IMR-90 (cell line): ENCODE measurements around the gene ST6GALNAC3. TPM values are rescaled to one million over a fixed set of nuclear protein-coding genes. Genes with fewer than 3 reads are reported as not detected.

Source experiments
- ATAC-seq: fragments of 200-7000 bp; cut with Tn5 transposase; 2 replicates; pipeline ENCODE4 v1.9.1; 2020; ENCODE audit warnings: low read depth, mild to moderate bottlenecking, moderate library complexity
- BruUV-seq: library from RNA; stranded (reverse); fragments of 400-500 nt; replicated peaks from 2 replicates; lab custom pipeline; 2021; lab: Mats Ljungman, UMichigan
- CTCF ChIA-PET: fragments of 300-600 bp; formaldehyde crosslinking; extraction: SDS; loops from one replicate; lab custom pipeline; 2021; ENCODE audit warnings: antibody characterized with exemption; lab: Yijun Ruan, JAX
- POLR2A ChIA-PET: fragments of 300-600 bp; sonication (Branson Sonifier 250); formaldehyde crosslinking; loops from one replicate; lab custom pipeline; 2022; ENCODE audit warnings: antibody characterized with exemption; ENCODE audit not compliant: unreplicated experiment; lab: Charles Lee
- DNase-seq: peaks from one replicate; pipeline ENCODE4 v3.0.0; 2013
- H2AFZ ChIP-seq: replicated peaks from 2 replicates; pipeline ENCODE3; 2013; ENCODE audit warnings: low read length, mild to moderate bottlenecking; ENCODE audit not compliant: poor library complexity
- H2AK5ac ChIP-seq: 2 replicates; pipeline ENCODE4 v1.6.1; 2013; ENCODE audit warnings: low read depth, low read length, inconsistent platforms
- H2AK9ac ChIP-seq: replicated peaks from 2 replicates; pipeline ENCODE3; 2013; ENCODE audit warnings: mild to moderate bottlenecking, low read depth, low read length, moderate library complexity; ENCODE audit not compliant: poor library complexity
- H2BK120ac ChIP-seq: 2 replicates; pipeline ENCODE4 v1.6.1; 2013; ENCODE audit warnings: low read depth, low read length, inconsistent platforms
- H2BK15ac ChIP-seq: 3 replicates; pipeline ENCODE4 v1.6.1; 2013; ENCODE audit warnings: low read depth, low read length, inconsistent platforms
- H2BK20ac ChIP-seq: 2 replicates; pipeline ENCODE4 v1.6.1; 2013; ENCODE audit warnings: low read depth, mild to moderate bottlenecking, inconsistent platforms, low read length, moderate library complexity
- H2BK5ac ChIP-seq: 2 replicates; pipeline ENCODE4 v1.6.1; 2013; ENCODE audit warnings: mild to moderate bottlenecking, low read depth, low read length, inconsistent platforms; ENCODE audit not compliant: poor library complexity, severe bottlenecking
- H3K14ac ChIP-seq: replicated peaks from 2 replicates; pipeline ENCODE4 v1.6.1; 2013; ENCODE audit warnings: low read depth, low read length, inconsistent platforms
- H3K18ac ChIP-seq: 2 replicates; pipeline ENCODE4 v1.6.1; 2013; ENCODE audit warnings: low read depth, low read length, control low read depth
- H3K23ac ChIP-seq: 2 replicates; pipeline ENCODE4 v1.6.1; 2013; ENCODE audit warnings: low read depth, low read length, inconsistent platforms
- H3K27ac ChIP-seq: 2 replicates; pipeline ENCODE4 v1.5.1; 2013; ENCODE audit warnings: mild to moderate bottlenecking, control low read depth, low read length; ENCODE audit not compliant: insufficient read depth
- H3K27me3 ChIP-seq: 2 replicates; pipeline ENCODE4 v1.6.1; 2013; ENCODE audit warnings: low read length; ENCODE audit not compliant: control insufficient read depth, insufficient read depth
- H3K36me3 ChIP-seq: 2 replicates; pipeline ENCODE4 v1.6.1; 2013; ENCODE audit warnings: low read length, mixed read lengths; ENCODE audit not compliant: control insufficient read depth, insufficient read depth
- H3K4ac ChIP-seq: 2 replicates; pipeline ENCODE4 v1.6.1; 2013; ENCODE audit warnings: low read depth, low read length, inconsistent platforms
- H3K4me1 ChIP-seq: 2 replicates; pipeline ENCODE4 v1.6.1; 2013; ENCODE audit warnings: low read length, mixed read lengths; ENCODE audit not compliant: control insufficient read depth, insufficient read depth
- H3K4me2 ChIP-seq: 2 replicates; pipeline ENCODE4 v1.6.1; 2013; ENCODE audit warnings: low read depth, mild to moderate bottlenecking, control low read depth, low read length, moderate library complexity
- H3K4me3 ChIP-seq: 2 replicates; pipeline ENCODE4 v1.5.1; 2013; ENCODE audit warnings: low read depth, mild to moderate bottlenecking, control low read depth, low read length, moderate library complexity; ENCODE audit not compliant: insufficient read depth
- H3K56ac ChIP-seq: 2 replicates; pipeline ENCODE4 v1.6.1; 2013; ENCODE audit warnings: low read length, inconsistent platforms; ENCODE audit not compliant: insufficient read depth; ENCODE audit errors: extremely low read depth
- H3K79me1 ChIP-seq, 2 experiments: 2 replicates each; pipeline ENCODE4 v1.6.1; 2013; ENCODE audit warnings: low read length in 2 of 2, inconsistent platforms in 1 of 2, low read depth in 1 of 2
- H3K9ac ChIP-seq: 2 replicates; pipeline ENCODE4 v1.6.1; 2013; ENCODE audit warnings: low read depth, low read length, control low read depth
- H3K9me1 ChIP-seq: 2 replicates; pipeline ENCODE4 v1.6.1; 2013; ENCODE audit warnings: low read length, inconsistent platforms; ENCODE audit not compliant: insufficient read depth
- H3K9me3 ChIP-seq: 2 replicates; pipeline ENCODE4 v1.6.1; 2013; ENCODE audit warnings: low read length; ENCODE audit not compliant: control insufficient read depth, insufficient read depth
- H4K20me1 ChIP-seq: 2 replicates; pipeline ENCODE4 v1.6.1; 2013; ENCODE audit warnings: low read length, inconsistent platforms; ENCODE audit not compliant: insufficient read depth
- H4K5ac ChIP-seq: 2 replicates; pipeline ENCODE4 v1.6.1; 2013; ENCODE audit warnings: mild to moderate bottlenecking, low read depth, low read length, control low read depth
- H4K8ac ChIP-seq, 2 experiments: 2 replicates each; pipeline ENCODE4 v1.6.1; 2013; ENCODE audit warnings: low read depth in 2 of 2, low read length in 2 of 2, control low read depth in 1 of 2, inconsistent platforms in 1 of 2
- H4K91ac ChIP-seq: 2 replicates; pipeline ENCODE4 v1.6.1; 2013; ENCODE audit warnings: low read depth, low read length, inconsistent platforms; ENCODE audit not compliant: insufficient read depth
- CEBPB ChIP-seq: IDR thresholded peaks from 2 replicates; pipeline ENCODE4 v1.6.1; 2012; ENCODE audit warnings: low read depth, low read length, improper control_type of control experiment
- CTCF ChIP-seq: conservative IDR thresholded peaks from 2 replicates; pipeline ENCODE4 v1.5.1; 2012; ENCODE audit warnings: mild to moderate bottlenecking, low read depth, low read length, improper control_type of control experiment
- ELK1 ChIP-seq: fragments of 150-350 bp; IDR thresholded peaks from 2 replicates; pipeline ENCODE4 v1.6.1; 2016; ENCODE audit warnings: low read depth, mild to moderate bottlenecking, low read length, moderate library complexity, borderline replicate concordance
- MXI1 ChIP-seq: IDR thresholded peaks from 2 replicates; pipeline ENCODE4 v1.6.1; 2012; ENCODE audit warnings: low read depth, mild to moderate bottlenecking, low read length, moderate library complexity, borderline replicate concordance
- NFE2L2 ChIP-seq: fragments of 150-350 bp; IDR thresholded peaks from 2 replicates; pipeline ENCODE4 v1.6.1; 2016; ENCODE audit warnings: low read depth, mild to moderate bottlenecking, low read length
- POLR2A ChIP-seq: IDR thresholded peaks from 2 replicates; pipeline ENCODE4 v1.6.1; 2012; ENCODE audit warnings: mild to moderate bottlenecking, low read depth, low read length
- RAD21 ChIP-seq: IDR thresholded peaks from 2 replicates; pipeline ENCODE4 v1.6.1; 2012; ENCODE audit warnings: low read length, improper control_type of control experiment
- RCOR1 ChIP-seq: IDR thresholded peaks from 2 replicates; pipeline ENCODE4 v1.6.1; 2012; ENCODE audit warnings: mild to moderate bottlenecking, low read length, improper control_type of control experiment; ENCODE audit not compliant: insufficient replicate concordance
- USF2 ChIP-seq: fragments of 150-350 bp; IDR thresholded peaks from 2 replicates; pipeline ENCODE4 v1.6.1; 2017; ENCODE audit warnings: mild to moderate bottlenecking, antibody characterized with exemption, low read length, low read depth
- WGBS, 2 experiments: methylation state at CpG; one replicate each; pipeline versions ENCODE4 v1.1.5 to v1.1.7; 2013; ENCODE audit warnings: missing lambda C conversion rate in 2 of 2; ENCODE audit not compliant: insufficient read length in 1 of 2; ENCODE audit errors: extremely low coverage in 2 of 2; 5-methylcytosine and 5-hydroxymethylcytosine counted together
- dilution Hi-C: fragments of 300-500 bp; cut with HindIII; formaldehyde crosslinking; loops from one replicate; pipeline ENCODE4 v1.14.3; 2018; ENCODE audit warnings: low sequenced_read_pairs; ENCODE audit not compliant: unreplicated experiment
- in situ Hi-C: fragments of 300-500 bp; cut with MboI; formaldehyde crosslinking; loops from 3 replicates; pipeline ENCODE4 v1.14.3; 2019; ENCODE audit warnings: low sequenced_read_pairs, inconsistent platforms, mixed read lengths
- intact Hi-C: fragments of 100-400 bp; cut with micrococcal nuclease; formaldehyde crosslinking; loops from 2 replicates; pipeline ENCODE4 v1.10.0; 2022
- polyA plus RNA-seq, 3 experiments: library from polyadenylated mRNA; depleted of rRNA; stranded (reverse); fragments of >200 nt; gene quantifications; 2 replicates each; pipeline ENCODE4 v1.2.3, GENCODE V29; 2012; ENCODE audit warnings: low replicate concordance in 1 of 3
- total RNA-seq: library from RNA; depleted of rRNA; stranded (reverse); fragments of >200 nt; gene quantifications from 2 replicates; pipeline ENCODE4 v1.2.3, GENCODE V29; 2012

ST6GALNAC3 gene
- total and polyA plus RNA-seq, 2 of the 4 experiments (the other 2 are of a cell fraction): 0.65 to 1.3 TPM

- no peak overlapping the region for H4K5ac ChIP-seq
- H3K4me1 ChIP-seq: no peaks in the 10 kb centered on the region
- no peak overlapping the region for H3K9ac ChIP-seq
- no peaks in the 10 kb centered on the region for H3K79me1 ChIP-seq
- no peaks in the 10 kb centered on the region for H4K20me1 ChIP-seq
- no peak overlapping the region for H2AK5ac ChIP-seq
- H3K14ac ChIP-seq: no peak overlapping the region
- H3K4me3 ChIP-seq: no peak overlapping the region
- no CpG with 5 or more reads among the region's 3 CpGs for WGBS, 2 experiments
- no peak overlapping the region for H2BK5ac ChIP-seq
- ATAC-seq (no peak), DNase-seq (no peak)
- H2AFZ ChIP-seq: no peak overlapping the region
- no peak overlapping the region for H2BK20ac ChIP-seq
- TF ChIP-seq NFE2L2 (no peak), POLR2A (no peak), RCOR1 (no peak), RAD21 (no peak), MXI1 (no peak), CTCF (no peak), ELK1 (no peak), CEBPB (no peak), USF2 (no peak)
- in situ Hi-C loops (no loop called here), intact Hi-C loops (no loop called here), dilution Hi-C loops (no loop called here)
- no peak overlapping the region for H3K4me2 ChIP-seq
- H3K56ac ChIP-seq: no peak overlapping the region
- H2AK9ac ChIP-seq: no peak overlapping the region
- no peaks in the 10 kb centered on the region for H3K27me3 ChIP-seq
- H3K18ac ChIP-seq: no peak overlapping the region
- POLR2A ChIA-PET: no interaction called here
- no peak overlapping the region for H4K8ac ChIP-seq
- no peak overlapping the region for H4K91ac ChIP-seq
- no peak overlapping the region for H2BK120ac ChIP-seq
- no peak overlapping the region for H3K23ac ChIP-seq
- H3K9me3 ChIP-seq: no peaks in the 10 kb centered on the region
- H3K36me3 ChIP-seq: no peaks in the 10 kb centered on the region
- BruUV-seq: no TSS peak
- no peak overlapping the region for H2BK15ac ChIP-seq
- CTCF ChIA-PET: no interaction called here
- no peaks in the 10 kb centered on the region for H3K9me1 ChIP-seq
- no peak overlapping the region for H3K27ac ChIP-seq
- H3K4ac ChIP-seq: no peak overlapping the region
Observed at GRCh38 chr1:76252431-76252830, 177.9 kb downstream of the ST6GALNAC3 start.
